CD4-positive, alpha-beta memory T cell (primary cell): ENCODE results near the gene THSD7B. TPM values are rescaled to one million over a fixed set of nuclear protein-coding genes. Genes with fewer than 3 reads are reported as not detected.

Source experiments
- CTCF ChIA-PET: fragments of 350-600 bp; sonication (Branson Sonifier 250); formaldehyde crosslinking; loops from one replicate; lab custom pipeline; 2021; ENCODE audit warnings: inconsistent platforms; ENCODE audit not compliant: partially characterized antibody; lab: Charles Lee
- POLR2A ChIA-PET: fragments of 350-600 bp; sonication (Branson Sonifier 250); formaldehyde crosslinking; loops from one replicate; lab custom pipeline; 2021; ENCODE audit not compliant: partially characterized antibody; lab: Charles Lee
- DNase-seq, 5 donors: peaks; one replicate each; pipeline versions ENCODE4 v3.0.0 to v3.0.0-alpha.2; 2020 to 2022; ENCODE audit warnings: mixed read lengths in 1 of 5
- H3K27ac ChIP-seq: one replicate; pipeline ENCODE4 v1.7.0; 2013; ENCODE audit warnings: low read depth, low read length
- H3K27me3 ChIP-seq: 2 replicates; pipeline ENCODE4 v1.7.0; 2013; ENCODE audit warnings: mild to moderate bottlenecking, low read length, moderate library complexity; ENCODE audit not compliant: insufficient read depth
- H3K36me3 ChIP-seq: 2 replicates; pipeline ENCODE4 v1.7.0; 2013; ENCODE audit warnings: mild to moderate bottlenecking, low read length, moderate library complexity; ENCODE audit not compliant: insufficient read depth
- H3K4me1 ChIP-seq: 2 replicates; pipeline ENCODE4 v1.7.0; 2013; ENCODE audit warnings: mild to moderate bottlenecking, low read length, moderate library complexity; ENCODE audit not compliant: insufficient read depth
- H3K4me3 ChIP-seq, 2 donors: one replicate each; pipeline ENCODE4 v1.7.0; 2013; ENCODE audit warnings: low read length in 2 of 2, mild to moderate bottlenecking in 1 of 2
- H3K9me3 ChIP-seq, 2 donors: one replicate each; pipeline ENCODE4 v1.7.0; 2013; ENCODE audit warnings: low read length in 2 of 2, control low read depth in 1 of 2; ENCODE audit not compliant: control insufficient read depth in 1 of 2
- H3K27ac Mint-ChIP-seq, 7 donors: one replicate each; pipeline ENCODE4 v1.8.0; 2020 to 2021; ENCODE audit warnings: mixed read lengths in 7 of 7, mild to moderate bottlenecking in 6 of 7, inconsistent platforms in 3 of 7, moderate library complexity in 3 of 7
- H3K27me3 Mint-ChIP-seq, 2 donors: one replicate each; pipeline ENCODE4 v1.8.0; 2020 to 2021; ENCODE audit warnings: mixed read lengths in 2 of 2
- H3K36me3 Mint-ChIP-seq, 2 donors: one replicate each; pipeline ENCODE4 v1.8.0; 2020 to 2021; ENCODE audit warnings: mixed read lengths in 2 of 2, inconsistent platforms in 1 of 2, mild to moderate bottlenecking in 1 of 2
- H3K4me1 Mint-ChIP-seq, 4 donors: one replicate each; pipeline ENCODE4 v1.8.0; 2020 to 2021; ENCODE audit warnings: mixed read lengths in 4 of 4, mild to moderate bottlenecking in 1 of 4
- H3K4me3 Mint-ChIP-seq, 8 donors: one replicate each; pipeline ENCODE4 v1.8.0; 2020 to 2021; ENCODE audit warnings: mixed read lengths in 8 of 8, mild to moderate bottlenecking in 7 of 8, moderate library complexity in 6 of 8, inconsistent platforms in 3 of 8
- H3K9me3 Mint-ChIP-seq, 8 donors: one replicate each; pipeline ENCODE4 v1.8.0; 2020 to 2021; ENCODE audit warnings: mixed read lengths in 8 of 8, mild to moderate bottlenecking in 5 of 8, inconsistent platforms in 3 of 8, moderate library complexity in 1 of 8
- intact Hi-C: fragments of 100-400 bp; cut with micrococcal nuclease; formaldehyde crosslinking; loops from one replicate; pipeline ENCODE4 v1.15.1; 2023
- polyA plus RNA-seq, 2 donors: library from polyadenylated mRNA; unstranded; fragments of 300-500 nt; fragmentation: Illumina TruSeq; gene quantifications; one replicate each; pipeline ENCODE4 v1.2.3, GENCODE V29; 2021
- total RNA-seq, 2 experiments: library from RNA; stranded (reverse); gene quantifications; one replicate each; pipeline ENCODE4 v1.2.3, GENCODE V29; 2021

The THSD7B gene
- total and polyA plus RNA-seq, 4 experiments from 2014 or later, result not detected

DNA sequence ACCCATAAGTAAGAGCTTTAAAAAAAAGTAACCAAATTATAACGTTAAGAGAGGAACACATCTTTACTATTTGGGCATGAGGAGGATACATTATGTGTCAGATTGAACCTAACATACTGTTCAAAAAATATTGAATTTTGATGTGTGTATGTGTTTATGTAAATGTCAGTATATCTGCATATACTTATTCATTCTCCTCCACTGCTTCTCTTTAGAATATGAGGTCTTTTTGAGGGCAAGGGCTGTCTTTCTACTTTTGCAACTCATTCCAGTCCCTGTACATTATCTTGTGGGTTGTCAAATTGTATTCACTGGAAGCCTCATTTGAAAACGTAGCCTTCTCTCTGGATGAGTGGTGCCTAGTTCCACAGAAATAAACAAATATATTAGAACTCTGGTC is 689.5 kb downstream of the THSD7B start:
- H3K27ac Mint-ChIP-seq, result no peak overlapping the region
- H3K4me3 Mint-ChIP-seq, result no peak overlapping the region
- H3K4me1 Mint-ChIP-seq, result no peaks in the 10 kb centered on the region
- Histone ChIP-seq H3K27me3 (no peaks in the 10 kb centered on the region), H3K36me3 (no peaks in the 10 kb centered on the region), H3K27ac (no peak overlapping the region), H3K4me1 (no peaks in the 10 kb centered on the region), H3K9me3 (no peaks in the 10 kb centered on the region), H3K4me3 (no peak overlapping the region)
- ChIA-PET POLR2A (no interaction called here), CTCF (no interaction called here)
- no peaks in the 10 kb centered on the region for H3K36me3 Mint-ChIP-seq
- no peaks in the 10 kb centered on the region for H3K27me3 Mint-ChIP-seq
- DNase-seq, result no peak
- H3K9me3 Mint-ChIP-seq, result peaks cover 0 to 4% (median 3%) of the 10 kb centered on the region in 8 donors
- intact Hi-C loops, result no loop called here

DNA sequence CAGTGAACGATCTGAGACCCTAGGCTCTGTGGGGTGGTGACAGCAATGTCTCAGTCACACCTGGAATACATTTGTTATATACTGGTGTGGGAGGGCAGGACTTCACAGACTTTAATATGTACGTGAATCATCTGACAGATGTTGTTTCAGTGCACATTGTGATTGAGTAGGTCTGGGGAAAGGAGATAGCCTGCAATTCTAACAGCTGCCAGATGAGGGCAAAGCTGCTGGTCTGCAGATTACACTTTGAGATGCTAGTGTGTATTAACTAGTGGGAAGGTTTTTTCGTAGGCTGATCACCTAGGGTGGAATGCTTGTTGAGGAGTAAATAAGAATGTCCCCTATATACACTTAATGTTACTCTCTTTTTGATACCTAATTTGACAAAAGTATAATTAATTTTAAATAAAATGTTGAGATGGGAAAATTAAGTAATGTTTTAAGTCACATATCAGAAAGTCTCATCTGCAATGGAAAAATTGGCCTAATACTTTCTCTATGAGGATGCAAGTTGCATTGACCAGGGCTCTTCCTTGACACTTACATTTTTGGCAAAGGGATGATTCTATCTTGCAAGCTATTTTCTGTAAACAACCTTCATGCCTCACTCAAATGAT is 702.0 kb downstream of the THSD7B start:
- ChIA-PET POLR2A (no interaction called here), CTCF (no interaction called here)
- no peak overlapping the region for H3K27ac Mint-ChIP-seq
- Histone ChIP-seq H3K27ac (no peak overlapping the region), H3K27me3 (no peaks in the 10 kb centered on the region), H3K36me3 (no peaks in the 10 kb centered on the region), H3K4me1 (no peaks in the 10 kb centered on the region), H3K4me3 (no peak overlapping the region), H3K9me3 (no peaks in the 10 kb centered on the region)
- H3K4me3 Mint-ChIP-seq, result no peak overlapping the region
- no peaks in the 10 kb centered on the region for H3K27me3 Mint-ChIP-seq
- DNase-seq, result no peak
- H3K9me3 Mint-ChIP-seq, result peaks cover 0 to 3% (median 0%) of the 10 kb centered on the region in 8 donors
- H3K36me3 Mint-ChIP-seq, result no peaks in the 10 kb centered on the region
- intact Hi-C loops, result no loop called here
- H3K4me1 Mint-ChIP-seq, result no peaks in the 10 kb centered on the region

DNA sequence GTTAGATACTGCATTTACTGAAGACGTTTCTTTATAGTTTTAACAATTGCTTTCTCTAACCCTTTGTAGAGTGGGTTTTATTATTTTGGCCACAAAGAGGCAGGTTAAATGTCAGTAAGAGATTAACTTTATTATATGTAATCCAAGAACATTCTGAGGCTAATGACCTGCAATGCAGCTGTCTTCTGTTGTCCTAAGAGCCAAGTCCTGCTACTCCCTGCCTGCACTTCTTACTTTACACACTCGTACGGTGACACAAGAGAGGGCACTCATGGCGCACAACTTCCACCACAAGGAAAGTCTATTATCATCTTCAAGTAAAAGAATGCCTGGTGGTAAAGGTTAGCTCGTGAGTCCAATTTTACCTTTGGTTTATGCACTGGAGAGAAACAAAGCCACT is 727.9 kb downstream of the THSD7B start:
- Histone ChIP-seq H3K36me3 (no peaks in the 10 kb centered on the region), H3K9me3 (no peaks in the 10 kb centered on the region), H3K27ac (no peak overlapping the region), H3K27me3 (no peaks in the 10 kb centered on the region), H3K4me3 (no peak overlapping the region), H3K4me1 (no peaks in the 10 kb centered on the region)
- CTCF ChIA-PET, result no interaction called here
- Mint-ChIP-seq H3K27me3 (no peaks in the 10 kb centered on the region), H3K4me1 (no peaks in the 10 kb centered on the region), H3K27ac (no peak overlapping the region), H3K36me3 (no peaks in the 10 kb centered on the region), H3K9me3 (peaks cover 0 to 4% (median 0%) of the 10 kb centered on the region in 8 donors), H3K4me3 (no peak overlapping the region)
- POLR2A ChIA-PET, result no interaction called here
- no peak for DNase-seq
- intact Hi-C loops, result no loop called here

DNA sequence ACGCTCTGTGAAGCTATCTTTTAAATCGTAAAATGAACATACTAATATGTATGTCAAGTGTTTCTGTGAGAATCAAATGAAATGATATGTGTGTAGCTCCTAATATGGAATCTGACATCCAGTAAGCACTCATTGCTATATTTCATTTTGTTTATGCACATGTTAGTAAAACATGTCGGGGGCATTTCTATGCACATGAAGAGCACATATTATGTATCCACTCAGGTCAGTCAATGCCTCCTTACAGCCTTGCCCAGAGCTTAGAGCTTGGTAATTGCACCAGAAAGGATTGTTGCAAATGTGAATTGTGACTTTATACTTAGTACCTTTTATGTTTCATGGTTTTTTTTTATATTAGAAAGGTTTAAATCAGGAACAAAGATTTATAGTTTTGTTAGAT is 735.3 kb downstream of the THSD7B start:
- Mint-ChIP-seq H3K4me1 (no peaks in the 10 kb centered on the region), H3K27me3 (no peaks in the 10 kb centered on the region), H3K4me3 (no peak overlapping the region), H3K36me3 (no peaks in the 10 kb centered on the region), H3K9me3 (peaks cover 0 to 5% (median under 1%) of the 10 kb centered on the region in 8 donors), H3K27ac (no peak overlapping the region)
- Histone ChIP-seq H3K4me3 (no peak overlapping the region), H3K9me3 (no peaks in the 10 kb centered on the region), H3K27me3 (no peaks in the 10 kb centered on the region), H3K4me1 (no peaks in the 10 kb centered on the region), H3K36me3 (no peaks in the 10 kb centered on the region), H3K27ac (no peak overlapping the region)
- intact Hi-C loops, result no loop called here
- DNase-seq, result no peak
- POLR2A ChIA-PET, result no interaction called here
- CTCF ChIA-PET, result no interaction called here

DNA sequence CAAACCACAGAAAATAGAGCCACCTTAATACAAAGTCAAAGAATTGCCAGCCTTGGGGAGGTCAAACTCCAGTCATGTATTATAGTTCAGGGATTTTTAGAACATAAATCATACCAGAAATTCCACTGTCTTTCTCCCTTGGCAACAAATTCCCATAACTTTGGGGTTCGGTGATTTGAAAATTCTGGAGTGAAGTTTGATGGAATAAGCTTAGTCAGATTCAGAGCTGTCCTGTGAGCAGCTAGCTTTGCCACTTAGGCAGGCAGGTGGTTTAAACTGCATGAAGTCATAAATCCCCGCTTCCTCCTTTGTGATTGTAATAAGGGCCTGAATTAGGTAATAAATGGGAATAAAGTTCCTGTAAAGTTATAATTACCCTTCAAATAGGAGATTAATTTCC is 741.9 kb downstream of the THSD7B start:
- Mint-ChIP-seq H3K4me1 (no peaks in the 10 kb centered on the region), H3K4me3 (no peak overlapping the region), H3K9me3 (peaks cover 0 to 11% (median 0%) of the 10 kb centered on the region in 8 donors), H3K27ac (no peak overlapping the region), H3K36me3 (no peaks in the 10 kb centered on the region), H3K27me3 (no peaks in the 10 kb centered on the region)
- POLR2A ChIA-PET, result no interaction called here
- H3K4me1 ChIP-seq, result no peaks in the 10 kb centered on the region
- no peak for DNase-seq
- CTCF ChIA-PET, result no interaction called here
- no peaks in the 10 kb centered on the region for H3K9me3 ChIP-seq
- no peaks in the 10 kb centered on the region for H3K36me3 ChIP-seq
- intact Hi-C loops, result no loop called here
- no peak overlapping the region for H3K4me3 ChIP-seq
- no peaks in the 10 kb centered on the region for H3K27me3 ChIP-seq
- H3K27ac ChIP-seq, result no peak overlapping the region

DNA sequence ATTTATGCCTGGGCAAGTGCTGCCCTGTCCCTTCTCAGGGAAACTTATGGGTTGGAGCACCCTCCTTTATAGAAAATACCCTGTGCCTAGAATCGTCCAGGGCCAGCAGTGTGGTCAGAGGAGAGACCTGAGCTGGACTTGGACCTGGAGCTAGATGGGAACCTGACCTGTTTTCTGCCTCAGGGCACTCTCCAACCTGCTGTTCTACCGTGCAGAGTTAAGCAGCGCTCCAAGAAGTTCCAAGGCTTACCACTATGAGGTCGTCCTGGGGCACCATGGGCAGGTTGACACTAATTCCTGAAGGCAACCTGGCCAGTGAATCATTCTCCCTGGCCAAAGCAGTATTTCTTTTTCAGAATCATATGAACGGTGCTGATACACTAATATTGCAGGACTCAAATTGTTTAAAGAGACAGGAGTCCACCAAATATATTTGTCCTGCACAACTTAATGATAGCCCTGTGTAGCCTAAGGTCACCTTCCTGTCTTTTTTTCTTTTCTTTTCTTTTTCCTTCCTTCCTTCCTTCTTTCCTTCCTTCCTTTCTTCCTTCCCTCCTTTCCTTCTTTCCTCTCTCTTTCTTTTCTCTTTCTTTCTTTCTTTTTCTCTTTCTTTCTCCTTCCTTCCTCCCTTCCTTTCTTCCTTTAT is 743.5 kb downstream of the THSD7B start:
- intact Hi-C loops, result no loop called here
- Histone ChIP-seq H3K9me3 (no peaks in the 10 kb centered on the region), H3K4me3 (no peak overlapping the region), H3K4me1 (no peaks in the 10 kb centered on the region), H3K36me3 (no peaks in the 10 kb centered on the region), H3K27ac (no peak overlapping the region), H3K27me3 (no peaks in the 10 kb centered on the region)
- Mint-ChIP-seq H3K9me3 (peaks cover 0 to 11% (median 0%) of the 10 kb centered on the region in 8 donors), H3K36me3 (no peaks in the 10 kb centered on the region), H3K4me1 (no peaks in the 10 kb centered on the region), H3K4me3 (no peak overlapping the region), H3K27ac (no peak overlapping the region), H3K27me3 (no peaks in the 10 kb centered on the region)
- POLR2A ChIA-PET, result no interaction called here
- CTCF ChIA-PET, result no interaction called here
- DNase-seq, result no peak

DNA sequence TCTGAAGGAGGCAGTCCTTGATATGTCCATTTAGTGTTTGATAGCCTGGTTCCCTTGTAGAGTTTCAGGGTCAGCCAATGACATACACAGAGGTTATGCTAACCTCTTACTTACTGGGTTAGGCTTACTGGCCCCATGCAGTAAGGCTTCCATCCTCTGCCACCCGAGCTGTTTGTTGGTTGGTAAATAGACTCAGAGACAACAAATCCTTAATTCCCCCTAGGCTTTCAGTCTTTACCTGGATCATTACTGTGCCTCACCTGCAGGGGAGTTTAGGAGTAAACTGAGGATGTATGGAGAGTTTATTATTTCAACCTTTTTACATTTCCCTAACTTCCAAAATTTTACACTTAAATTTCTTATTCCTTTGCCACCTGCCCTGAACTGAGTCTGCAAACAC is 746.2 kb downstream of the THSD7B start:
- Mint-ChIP-seq H3K36me3 (no peaks in the 10 kb centered on the region), H3K4me1 (no peaks in the 10 kb centered on the region), H3K27ac (no peak overlapping the region), H3K4me3 (no peak overlapping the region), H3K27me3 (no peaks in the 10 kb centered on the region), H3K9me3 (peaks cover 0 to 9% (median under 1%) of the 10 kb centered on the region in 8 donors)
- Histone ChIP-seq H3K27ac (no peak overlapping the region), H3K36me3 (no peaks in the 10 kb centered on the region), H3K4me1 (no peaks in the 10 kb centered on the region), H3K4me3 (no peak overlapping the region), H3K27me3 (no peaks in the 10 kb centered on the region), H3K9me3 (no peaks in the 10 kb centered on the region)
- intact Hi-C loops, result no loop called here
- no peak for DNase-seq
- ChIA-PET POLR2A (no interaction called here), CTCF (no interaction called here)
